ENCODE results near the gene RNF31. TPM values are rescaled to one million over a fixed set of nuclear protein-coding genes. Genes with fewer than 3 reads are reported as not detected.
A peak's percentile ranks its signal among the peaks of the same experiment; 100 is the strongest.

The RNF31 gene
- total RNA-seq (2016; rRNA removed; fragmentation: Illumina TruSeq; extraction: Trizol) (65.9 and 86.8 TPM in 2 replicates), polyA plus RNA-seq (2011; rRNA removed) (48.2 and 59.0 TPM in 2 replicates), polyA minus RNA-seq (2011; rRNA and poly(A)+ RNA removed; ENCODE audit: low replicate concordance) (71.7 and 184 TPM in 2 replicates), Bru-seq, nascent RNA (percentile 88 among the genes with signal in this experiment), BruChase-seq, experiment 1, labeled RNA remaining after a 6-hour chase (percentile 94 among the genes with signal in this experiment), BruChase-seq, experiment 2, labeled RNA remaining after a 2-hour chase (percentile 94 among the genes with signal in this experiment)
- 17.8 and 17.9 TPM in 2 replicates for total RNA-seq (2016; cell fraction: cytosol; rRNA removed; fragmentation: Illumina TruSeq; extraction: Trizol; ENCODE audit: low read depth)
- 59.1 and 93.8 TPM in 2 replicates for total RNA-seq (2016; cell fraction: insoluble cytoplasmic fraction; rRNA removed; fragmentation: Illumina TruSeq; extraction: Trizol)
- total RNA-seq (2016; cell fraction: membrane; rRNA removed; fragmentation: Illumina TruSeq; extraction: Trizol): 39.1 and 41.7 TPM in 2 replicates
- total RNA-seq (2016; cell fraction: nucleus; rRNA removed; fragmentation: Illumina TruSeq; extraction: Trizol): 72.5 and 77.1 TPM in 2 replicates
- 20.8 and 23.9 TPM in 2 replicates for polyA plus RNA-seq (2011; cell fraction: cytosol; rRNA removed)
- 197 and 225 TPM in 2 replicates for polyA plus RNA-seq (2011; cell fraction: nucleus; rRNA removed)
- polyA plus RNA-seq (2012): 61.6 and 78.3 TPM in 2 replicates
- 13.8 and 14.9 TPM in 2 replicates for polyA plus RNA-seq (2016; cell fraction: cytosol; fragmentation: Illumina TruSeq; extraction: Trizol; ENCODE audit: low read depth)
- 59.9 and 61.7 TPM in 2 replicates for polyA plus RNA-seq (2016; cell fraction: insoluble cytoplasmic fraction; fragmentation: Illumina TruSeq; extraction: Trizol; ENCODE audit: low read depth)
- polyA plus RNA-seq (2016; cell fraction: membrane; fragmentation: Illumina TruSeq; extraction: Trizol; ENCODE audit: low read depth): 28.2 and 30.6 TPM in 2 replicates
- 186 and 241 TPM in 2 replicates for polyA plus RNA-seq (2016; cell fraction: nucleus; fragmentation: Illumina TruSeq; extraction: Trizol; ENCODE audit: insufficient read depth, low read depth)
- 31.6 and 52.6 TPM in 2 replicates for polyA minus RNA-seq (2011; cell fraction: cytosol; rRNA and poly(A)+ RNA removed)
- polyA minus RNA-seq (2011; cell fraction: nucleus; rRNA and poly(A)+ RNA removed): 113 and 130 TPM in 2 replicates
- long read RNA-seq, experiment 1, partial matches to known transcripts: 5 of 14 reads
- long read RNA-seq, experiment 1, other reads (novel, unspliced or antisense): 5 of 14 reads
- long read RNA-seq, experiment 2, transcript RNF31-209 (13 exons, 1,943 nt): minor isoform, 5 of 131 reads
- long read RNA-seq, experiment 2, transcript RNF31-201 (21 exons, 3,627 nt): major isoform, 40 of 131 reads
- long read RNA-seq, experiment 2, partial matches to known transcripts: 52 of 131 reads
- long read RNA-seq, experiment 2, other reads (novel, unspliced or antisense): 33 of 131 reads

DNA sequence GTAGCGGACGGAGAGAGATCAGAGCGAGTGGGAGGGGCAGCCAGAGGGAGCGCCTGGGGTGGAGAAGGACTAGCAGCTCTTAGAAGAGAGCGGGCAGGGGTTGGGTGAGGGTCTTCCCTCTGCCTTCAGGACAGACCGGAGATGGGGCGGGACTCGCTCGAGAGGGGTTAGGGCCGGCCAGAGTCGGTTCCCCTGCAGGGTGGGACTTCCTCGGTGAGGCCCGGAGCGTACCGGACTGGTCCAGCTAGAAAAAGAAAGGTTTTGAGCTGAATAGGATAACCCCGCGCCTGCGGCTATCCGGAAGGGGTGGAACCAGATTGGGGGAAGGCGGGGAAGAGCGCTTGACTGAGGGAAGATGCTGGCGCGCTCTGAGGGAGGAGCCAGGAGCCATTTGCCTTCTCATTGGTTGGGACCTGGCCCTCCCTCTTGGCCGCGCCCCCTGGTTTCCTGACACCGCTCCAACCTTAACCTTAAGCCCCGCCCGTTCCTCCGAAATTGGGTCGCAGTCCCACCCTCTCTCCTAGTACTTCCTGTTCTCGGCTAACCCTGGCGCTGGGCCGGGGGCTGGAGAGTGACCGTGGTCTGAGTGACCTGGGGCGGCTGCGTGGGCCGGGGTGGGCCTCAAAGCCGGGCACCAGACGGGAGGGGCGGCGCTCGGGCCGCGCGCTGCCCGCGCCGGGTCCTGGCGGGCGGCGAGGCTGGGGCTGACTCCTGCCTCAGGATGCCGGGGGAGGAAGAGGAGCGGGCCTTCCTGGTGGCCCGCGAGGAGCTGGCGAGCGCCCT is at the start of gene RNF31:
Gene RNF31, plus strand, starts transcription at position 521 of the 783 bp plus-strand sequence. Its CDS starts 201 bp downstream, at position 722.
- peaks cover 59% of the 10 kb centered on the region for H3K4me1 ChIP-seq (ENCODE audit: insufficient read depth, low read length)
- in situ Hi-C loops (cut with HindIII; ENCODE audit: extremely low pct_ligation_motif_present, low pct_unique_long_range_greater_than_20kb) (loop anchor here (25.0 kb wide), 1 partner anchor 835 kb away; the partner anchor contains the start of genes BCL2L2, PABPN1 and PPP1R3E), intact Hi-C loops (cut with micrococcal nuclease; ENCODE audit: unreplicated experiment) (loop anchor here (1.0 kb wide), 3 partner anchors 14 to 41 kb away; partner anchors contain the start of genes DCAF11, IPO4, IRF9 and NRL)
- H3K36me3 ChIP-seq (replicated peaks in 1 of 2; ENCODE audit: control insufficient read depth in 1 of 2, insufficient read depth in 2 of 2, low read length in 2 of 2): peaks cover 39 to 54% of the 10 kb centered on the region in 2 experiments
- peaks cover 0 to 3% of the 10 kb centered on the region in 2 experiments; a peak in 1 of 5 replicates for H3K27me3 ChIP-seq (ENCODE audit: control insufficient read depth in 1 of 2, insufficient read depth in 2 of 2, low read length in 2 of 2)
- ChIA-PET CTCF (ENCODE audit: low intra/inter-chr PET ratio, low total read pairs) (no interaction called here), POLR2A (interaction anchor here (0.6 to 8.5 kb wide), 66 partner anchors 11 to 1558 kb away, joined by 3 to 279 read pairs (median 5); partner anchors contain the start of genes ACIN1, BCL2L2, C14orf119 and CARMIL3)
- peak within 1 kb of the TSS; percentile 95 for H3K9ac ChIP-seq (ENCODE audit: insufficient read depth, low read depth, low read length)
- no TSS peak for BruUV-seq (replicated peaks)
- no peaks in the 10 kb centered on the region for H3K9me3 ChIP-seq (ENCODE audit: low read length)
- peak within 1 kb of the TSS; percentile 21 for H2AFZ ChIP-seq (ENCODE audit: low read length)
- FAIRE-seq (peak; percentile 100), DNase-seq (ENCODE audit: low spot score) (peak; percentile 100), ATAC-seq (peak; percentile 90)
- H3K4me2 ChIP-seq (ENCODE audit: low read depth, low read length): peak within 1 kb of the TSS; percentile 98
- H3K27ac ChIP-seq (ENCODE audit: extremely low read length, insufficient read depth, low read length): peak within 1 kb of the TSS; percentile 76
- H3K4me3 ChIP-seq (replicated peaks in 1 of 3; ENCODE audit: insufficient read depth in 1 of 3, low read depth in 2 of 3, low read length in 3 of 3): peak within 1 kb of the TSS; percentile 91 to 100 (median 96)
- H4K20me1 ChIP-seq (ENCODE audit: insufficient read depth, low read length): peaks cover 7% of the 10 kb centered on the region
- peaks cover 40% of the 10 kb centered on the region for H3K79me2 ChIP-seq (ENCODE audit: insufficient read depth, low read length)
- WGBS (ENCODE audit: low lambda C conversion rate): 1% methylated on average over 55 of the region's 57 CpGs
- peak; percentile 72; the same call in 1 of the 2 replicates for TF ChIP-seq EEA1 (CRISPR knock-in tag; IDR thresholded peaks at IDR 0.05; ENCODE audit: borderline replicate concordance)
- peak; percentile 91 for TF ChIP-seq ZNF256 (CRISPR knock-in tag; conservative IDR thresholded peaks at IDR 0.05)
- TF ChIP-seq ETV6 (CRISPR knock-in tag; conservative IDR thresholded peaks at IDR 0.05): peak; percentile 68
- TF ChIP-seq, protein P1, sequence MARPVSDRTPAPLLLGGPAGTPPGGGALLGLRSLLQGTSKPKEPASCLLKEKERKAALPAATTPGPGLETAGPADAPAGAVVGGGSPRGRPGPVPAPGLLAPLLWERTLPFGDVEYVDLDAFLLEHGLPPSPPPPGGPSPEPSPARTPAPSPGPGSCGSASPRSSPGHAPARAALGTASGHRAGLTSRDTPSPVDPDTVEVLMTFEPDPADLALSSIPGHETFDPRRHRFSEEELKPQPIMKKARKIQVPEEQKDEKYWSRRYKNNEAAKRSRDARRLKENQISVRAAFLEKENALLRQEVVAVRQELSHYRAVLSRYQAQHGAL (CRISPR knock-in tag; IDR thresholded peaks at IDR 0.05; ENCODE audit: not compliant biosample characterization): peak; percentile 72
- TF ChIP-seq, protein P2, sequence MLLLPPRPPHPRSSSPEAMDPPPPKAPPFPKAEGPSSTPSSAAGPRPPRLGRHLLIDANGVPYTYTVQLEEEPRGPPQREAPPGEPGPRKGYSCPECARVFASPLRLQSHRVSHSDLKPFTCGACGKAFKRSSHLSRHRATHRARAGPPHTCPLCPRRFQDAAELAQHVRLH (CRISPR knock-in tag; IDR thresholded peaks at IDR 0.05; ENCODE audit: borderline replicate concordance, low read depth): peak; percentile 88
- no peak for TF ChIP-seq NFE2 (CRISPR knock-in tag; IDR thresholded peaks at IDR 0.05)
- TF ChIP-seq ZNF333 (CRISPR knock-in tag; IDR thresholded peaks at IDR 0.05; ENCODE audit: borderline replicate concordance): peak; percentile 87; the same call in 1 of the 2 replicates
- no peak for TF ChIP-seq FOXM1 (CRISPR knock-in tag; IDR thresholded peaks at IDR 0.05)
- TF ChIP-seq RARG (CRISPR knock-in tag; IDR thresholded peaks at IDR 0.05; ENCODE audit: low read depth): peak; percentile 44; the same call in 1 of the 2 replicates
- TF ChIP-seq, protein P3, sequence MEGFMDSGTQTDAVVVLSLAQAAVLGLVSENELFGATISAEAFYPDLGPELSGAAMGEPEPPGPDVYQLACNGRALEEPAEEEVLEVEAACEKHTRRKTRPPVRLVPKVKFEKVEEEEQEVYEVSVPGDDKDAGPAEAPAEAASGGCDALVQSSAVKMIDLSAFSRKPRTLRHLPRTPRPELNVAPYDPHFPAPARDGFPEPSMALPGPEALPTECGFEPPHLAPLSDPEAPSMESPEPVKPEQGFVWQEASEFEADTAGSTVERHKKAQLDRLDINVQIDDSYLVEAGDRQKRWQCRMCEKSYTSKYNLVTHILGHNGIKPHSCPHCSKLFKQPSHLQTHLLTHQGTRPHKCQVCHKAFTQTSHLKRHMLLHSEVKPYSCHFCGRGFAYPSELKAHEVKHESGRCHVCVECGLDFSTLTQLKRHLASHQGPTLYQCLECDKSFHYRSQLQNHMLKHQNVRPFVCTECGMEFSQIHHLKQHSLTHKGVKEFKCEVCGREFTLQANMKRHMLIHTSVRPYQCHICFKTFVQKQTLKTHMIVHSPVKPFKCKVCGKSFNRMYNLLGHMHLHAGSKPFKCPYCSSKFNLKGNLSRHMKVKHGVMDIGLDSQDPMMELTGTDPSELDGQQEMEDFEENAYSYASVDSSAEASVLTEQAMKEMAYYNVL (CRISPR knock-in tag; IDR thresholded peaks at IDR 0.05; ENCODE audit: borderline replicate concordance): 0 out of 2 replicates have a peak, but pooled peaks have one; percentile 1
- TF ChIP-seq, protein P4, sequence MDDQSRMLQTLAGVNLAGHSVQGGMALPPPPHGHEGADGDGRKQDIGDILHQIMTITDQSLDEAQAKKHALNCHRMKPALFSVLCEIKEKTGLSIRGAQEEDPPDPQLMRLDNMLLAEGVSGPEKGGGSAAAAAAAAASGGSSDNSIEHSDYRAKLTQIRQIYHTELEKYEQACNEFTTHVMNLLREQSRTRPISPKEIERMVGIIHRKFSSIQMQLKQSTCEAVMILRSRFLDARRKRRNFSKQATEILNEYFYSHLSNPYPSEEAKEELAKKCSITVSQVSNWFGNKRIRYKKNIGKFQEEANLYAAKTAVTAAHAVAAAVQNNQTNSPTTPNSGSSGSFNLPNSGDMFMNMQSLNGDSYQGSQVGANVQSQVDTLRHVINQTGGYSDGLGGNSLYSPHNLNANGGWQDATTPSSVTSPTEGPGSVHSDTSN (CRISPR knock-in tag; IDR thresholded peaks at IDR 0.05; ENCODE audit: borderline replicate concordance): peak; percentile 66; the same call in 1 of the 2 replicates

All from HepG2 (cell line).